Esophagus muscularis mucosa (tissue), 4 donors: ENCODE results near the gene PRDM16. TPM values are rescaled to one million over a fixed set of nuclear protein-coding genes. Genes with fewer than 3 reads are reported as not detected.
A peak's percentile ranks its signal among the peaks of the same experiment; 100 is the strongest.

Experiments used
- DNase-seq: peaks from one replicate; pipeline ENCODE4 v3.0.0-alpha.2; 2017; ENCODE audit errors: extremely low spot score
- H3K27ac ChIP-seq, 4 donors: fragments of 200-600 bp; sonication (generic); replicated peaks in 1 of 4; 1 replicate in 3 of 4; 2 replicates in 1 of 4; pipeline ENCODE4 v1.5.1; 2016 to 2019; ENCODE audit warnings: mild to moderate bottlenecking in 1 of 4
- H3K27me3 ChIP-seq, 4 donors: fragments of 200-600 bp; sonication (generic); one replicate each; pipeline versions ENCODE4 v1.5.1 to v1.6.0; 2016 to 2019
- H3K36me3 ChIP-seq, 4 donors: fragments of 200-600 bp; sonication (generic); one replicate each; pipeline ENCODE4 v1.5.1; 2016 to 2019
- H3K4me1 ChIP-seq, 4 donors: fragments of 200-600 bp; sonication (generic); one replicate each; pipeline ENCODE4 v1.5.1; 2016 to 2019
- H3K4me3 ChIP-seq, 4 donors: fragments of 200-600 bp; sonication (generic); 1 replicate in 2 of 4; 2 replicates in 2 of 4; pipeline ENCODE4 v1.5.1; 2016 to 2019; ENCODE audit warnings: mild to moderate bottlenecking in 4 of 4, moderate library complexity in 1 of 4
- H3K9me3 ChIP-seq, 4 donors: fragments of 200-600 bp; sonication (generic); 1 replicate in 3 of 4; 2 replicates in 1 of 4; pipeline ENCODE4 v1.5.1; 2016 to 2019
- EP300 ChIP-seq: sonication (generic); formaldehyde crosslinking; IDR thresholded peaks from one replicate; pipeline ENCODE4 v1.6.1; 2017; ENCODE audit warnings: antibody characterized with exemption
- POLR2A ChIP-seq: fragments of 450-650 bp; IDR thresholded peaks from one replicate; pipeline ENCODE4 v1.6.1; 2017; ENCODE audit warnings: antibody characterized with exemption, moderate library complexity, mild to moderate bottlenecking, low read depth
- POLR2AphosphoS5 ChIP-seq, 2 donors: sonication (generic); formaldehyde crosslinking; IDR thresholded peaks; one replicate each; pipeline ENCODE4 v1.6.1; 2017; ENCODE audit warnings: antibody characterized with exemption in 2 of 2
- WGBS: methylation state at CpG from one replicate; pipeline ENCODE4 v1.1.5; 2018; 5-methylcytosine and 5-hydroxymethylcytosine counted together
- intact Hi-C: fragments of 100-400 bp; cut with DNase I; formaldehyde crosslinking; loops from one replicate; pipeline ENCODE4 v1.15.1; 2023
- total RNA-seq, 4 donors: library from RNA; depleted of rRNA; stranded (reverse); fragments of >200 nt; gene quantifications; one replicate each; pipeline versions ENCODE4 v1.1.0 to v1.2.1, GENCODE V29; 2016
- TF ChIP-seq, protein P1 (sequence below), 3 experiments: fragments of 200-600 bp in 2 of 3; fragments of 450-650 bp in 1 of 3; sonication (generic) in 2 of 3; IDR thresholded peaks; one replicate each; pipeline ENCODE4 v1.5.1; 2017 to 2019; ENCODE audit warnings: antibody characterized with exemption in 3 of 3, mild to moderate bottlenecking in 2 of 3, moderate library complexity in 1 of 3

Gene PRDM16
- total RNA-seq, 4 donors from 2014 or later = 1.2 to 4.4 (median 2.2) TPM

DNA sequence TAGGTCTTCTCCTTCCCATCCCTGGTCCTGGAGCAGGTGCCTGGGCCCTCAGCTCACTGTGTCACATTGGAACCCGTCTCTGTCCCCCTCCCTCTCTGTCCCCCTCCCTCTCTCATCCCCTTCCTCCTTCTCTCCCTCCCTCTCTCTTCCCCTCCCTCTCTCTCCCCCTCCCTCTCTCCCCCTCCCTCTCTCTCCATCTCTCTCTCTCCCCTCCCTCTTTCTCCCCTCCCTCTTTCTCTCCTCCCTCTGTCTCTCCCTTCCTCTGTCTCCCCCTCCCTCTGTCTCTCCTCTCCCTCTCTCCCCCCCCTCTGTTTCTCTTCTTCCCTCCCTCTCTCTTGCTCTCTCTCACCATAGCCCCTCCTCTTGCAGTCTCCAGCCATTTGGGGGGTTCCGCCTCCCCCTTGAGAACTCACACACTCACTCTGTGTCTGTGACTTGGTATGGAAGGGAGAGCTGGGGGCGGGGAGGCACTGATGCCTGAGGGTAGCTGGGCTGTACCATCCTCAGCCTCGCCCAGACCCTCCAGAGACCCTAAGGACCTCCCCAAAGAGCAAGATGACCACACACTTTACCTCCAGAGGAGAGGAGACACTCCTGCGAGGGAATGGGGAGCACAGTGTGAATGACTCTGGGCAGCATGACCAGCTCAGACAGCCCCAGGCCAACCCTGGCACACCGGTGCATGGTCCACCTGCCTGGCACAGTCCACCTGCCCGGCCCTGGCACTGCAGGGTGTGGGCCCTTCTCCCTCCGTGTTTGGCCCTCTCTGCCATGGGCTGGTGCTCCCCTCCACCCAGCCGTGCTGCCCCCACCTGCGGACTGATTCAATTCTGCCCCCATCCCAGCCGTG lies 282.7 kb downstream of the PRDM16 start:
- peaks cover 0 to 34% (median 0%) of the 10 kb centered on the region in 4 donors for H3K27me3 ChIP-seq
- H3K4me3 ChIP-seq = peak overlapping the region; percentile 32 to 49 (median 39)
- DNase-seq = no peak
- intact Hi-C loops = loop anchor here (2.0 kb wide), 1 partner anchor 39 kb away; no protein-coding TSS in a partner anchor
- H3K36me3 ChIP-seq = no peaks in the 10 kb centered on the region
- WGBS = 56% methylated on average over 9 of the region's 11 CpGs
- no peaks in the 10 kb centered on the region for H3K9me3 ChIP-seq
- peaks cover 47 to 76% (median 58%) of the 10 kb centered on the region in 4 donors for H3K4me1 ChIP-seq
- peak overlapping the region; percentile 91 to 98 (median 96) for H3K27ac ChIP-seq
- TF ChIP-seq, protein P1, sequence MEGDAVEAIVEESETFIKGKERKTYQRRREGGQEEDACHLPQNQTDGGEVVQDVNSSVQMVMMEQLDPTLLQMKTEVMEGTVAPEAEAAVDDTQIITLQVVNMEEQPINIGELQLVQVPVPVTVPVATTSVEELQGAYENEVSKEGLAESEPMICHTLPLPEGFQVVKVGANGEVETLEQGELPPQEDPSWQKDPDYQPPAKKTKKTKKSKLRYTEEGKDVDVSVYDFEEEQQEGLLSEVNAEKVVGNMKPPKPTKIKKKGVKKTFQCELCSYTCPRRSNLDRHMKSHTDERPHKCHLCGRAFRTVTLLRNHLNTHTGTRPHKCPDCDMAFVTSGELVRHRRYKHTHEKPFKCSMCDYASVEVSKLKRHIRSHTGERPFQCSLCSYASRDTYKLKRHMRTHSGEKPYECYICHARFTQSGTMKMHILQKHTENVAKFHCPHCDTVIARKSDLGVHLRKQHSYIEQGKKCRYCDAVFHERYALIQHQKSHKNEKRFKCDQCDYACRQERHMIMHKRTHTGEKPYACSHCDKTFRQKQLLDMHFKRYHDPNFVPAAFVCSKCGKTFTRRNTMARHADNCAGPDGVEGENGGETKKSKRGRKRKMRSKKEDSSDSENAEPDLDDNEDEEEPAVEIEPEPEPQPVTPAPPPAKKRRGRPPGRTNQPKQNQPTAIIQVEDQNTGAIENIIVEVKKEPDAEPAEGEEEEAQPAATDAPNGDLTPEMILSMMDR (IDR thresholded peaks at IDR 0.05) = no peak
- TF ChIP-seq POLR2AphosphoS5 (IDR thresholded peaks at IDR 0.05) (no peak), EP300 (no peak), POLR2A (no peak)

DNA sequence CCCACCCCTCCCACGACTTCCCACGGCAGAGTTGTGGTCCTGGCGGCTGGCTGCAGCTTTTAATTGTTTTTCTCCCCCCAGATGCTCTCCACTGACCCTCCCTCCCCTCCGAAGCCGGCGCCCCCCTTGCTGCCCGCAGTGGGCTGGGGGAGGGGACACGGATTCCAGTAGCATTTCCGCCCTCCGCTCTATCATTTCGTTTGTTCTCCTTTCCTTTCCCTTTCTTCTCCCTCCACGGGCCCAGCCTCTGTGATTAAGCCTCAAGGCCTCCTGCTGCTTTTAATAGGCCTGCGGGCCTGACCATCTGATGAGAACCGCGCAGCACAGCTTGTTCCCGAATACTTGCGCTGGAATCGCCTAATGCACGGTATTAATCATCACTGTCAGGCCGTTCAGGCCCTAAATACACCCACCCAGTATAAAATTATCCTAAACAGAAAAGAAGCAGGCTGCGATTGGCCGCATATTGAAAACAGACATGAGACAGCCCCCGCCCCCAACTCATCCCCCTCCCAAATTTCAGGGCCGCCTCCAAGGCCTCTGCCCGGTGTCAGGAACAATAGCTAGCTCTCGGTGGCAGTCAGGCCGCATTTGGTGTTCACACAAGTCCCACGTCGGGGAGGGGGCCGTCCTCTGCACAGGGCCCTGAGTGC lies 283.4 kb downstream of the PRDM16 start:
- peak overlapping the region; percentile 32 to 49 (median 39) for H3K4me3 ChIP-seq
- peak; percentile 43 for TF ChIP-seq EP300
- TF ChIP-seq POLR2A = no peak
- peak; percentile 92 to 94 for TF ChIP-seq POLR2AphosphoS5 (IDR thresholded peaks at IDR 0.05)
- intact Hi-C loops = loop anchor here (2.0 kb wide), 1 partner anchor 40 kb away; no protein-coding TSS in a partner anchor
- peak; percentile 95 for DNase-seq
- H3K27ac ChIP-seq = peak overlapping the region; percentile 91 to 98 (median 96)
- H3K4me1 ChIP-seq = peaks cover 47 to 69% (median 57%) of the 10 kb centered on the region in 4 donors
- H3K9me3 ChIP-seq = no peaks in the 10 kb centered on the region
- H3K27me3 ChIP-seq = peaks cover 0 to 34% (median 0%) of the 10 kb centered on the region in 4 donors
- H3K36me3 ChIP-seq = no peaks in the 10 kb centered on the region
- WGBS = 22% methylated on average over 22 of the region's 30 CpGs

DNA sequence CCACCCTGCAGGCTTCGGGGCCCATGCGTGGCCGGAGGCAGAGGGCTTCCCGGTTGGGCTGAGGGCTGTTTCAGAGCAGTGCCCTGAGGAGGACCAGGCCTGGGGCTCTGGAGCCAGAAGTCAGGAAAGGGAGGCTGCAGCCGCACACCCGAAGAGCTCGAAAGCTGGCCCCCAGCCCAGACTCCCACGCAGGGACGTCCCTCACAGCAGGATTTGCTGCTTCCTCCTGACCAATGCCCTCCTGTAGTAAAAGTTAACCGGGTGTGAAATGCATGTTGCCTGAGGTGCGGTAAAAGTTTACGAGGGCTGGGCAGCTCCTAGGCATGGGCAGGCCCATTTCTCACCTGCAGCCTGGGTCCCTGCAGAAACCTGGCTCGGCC lies 283.9 kb downstream of the PRDM16 start:
- Histone ChIP-seq H3K36me3 (no peaks in the 10 kb centered on the region), H3K4me1 (peaks cover 47 to 63% (median 52%) of the 10 kb centered on the region in 4 donors), H3K4me3 (peak overlapping the region in 2 of 4 donors; percentile 17 to 40), H3K27ac (peak overlapping the region; percentile 91 to 98 (median 96)), H3K9me3 (no peaks in the 10 kb centered on the region), H3K27me3 (peaks cover 0 to 34% (median 0%) of the 10 kb centered on the region in 4 donors)
- WGBS = 61% methylated on average over 3 of the region's 13 CpGs
- TF ChIP-seq EP300 = no peak
- peak in 1 of 2 donors; percentile 30 for TF ChIP-seq POLR2AphosphoS5 (IDR thresholded peaks at IDR 0.05)
- TF ChIP-seq, protein P1 (IDR thresholded peaks at IDR 0.05) = no peak
- no peak for TF ChIP-seq POLR2A
- peak; percentile 93 for DNase-seq
- intact Hi-C loops = loop anchor here (2.0 kb wide), 1 partner anchor 40 kb away; no protein-coding TSS in a partner anchor

DNA sequence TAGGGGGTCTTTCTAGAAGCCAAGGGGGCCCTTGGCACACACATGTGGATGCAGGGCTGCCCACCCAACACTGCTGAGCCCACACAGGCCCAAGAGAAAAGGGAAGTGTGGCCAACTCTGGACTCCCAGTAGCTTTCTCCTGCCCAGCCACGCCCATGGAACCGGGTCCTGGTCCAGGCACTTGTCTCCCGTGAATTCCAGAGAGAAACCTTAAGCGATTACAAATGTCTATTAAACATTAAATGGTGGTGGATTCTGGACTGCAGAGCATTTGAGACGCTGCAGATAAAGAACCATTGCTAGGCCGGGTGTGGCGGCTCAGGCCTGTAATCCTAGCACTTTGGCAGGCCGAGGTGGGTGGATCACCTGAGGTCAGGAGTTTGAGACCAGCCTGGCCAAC lies 284.9 kb downstream of the PRDM16 start:
- Histone ChIP-seq H3K4me3 (no peak overlapping the region), H3K27ac (peak overlapping the region; percentile 91 to 98 (median 96)), H3K36me3 (no peaks in the 10 kb centered on the region), H3K4me1 (peaks cover 47 to 58% (median 52%) of the 10 kb centered on the region in 4 donors), H3K9me3 (no peaks in the 10 kb centered on the region), H3K27me3 (peaks cover 0 to 34% (median 0%) of the 10 kb centered on the region in 4 donors)
- WGBS = 91% methylated on average over 8 of the region's 8 CpGs
- intact Hi-C loops = loop anchor here (2.0 kb wide), 1 partner anchor 41 kb away; no protein-coding TSS in a partner anchor
- TF ChIP-seq POLR2AphosphoS5 (IDR thresholded peaks at IDR 0.05) (no peak), EP300 (no peak), POLR2A (no peak)
- TF ChIP-seq, protein P1 (IDR thresholded peaks at IDR 0.05) = no peak
- DNase-seq = no peak
